HEK293T (cell line): ENCODE data around the gene INPP5A.
"Not testable (repeated sequence)": the region's sequence is repeated elsewhere in the genome, so short reads cannot be mapped to it uniquely, and the experiment has no call there.

Experiments
- CTCF ChIA-PET: fragments of 350-600 bp; formaldehyde crosslinking; extraction: SDS; loops from one replicate; lab custom pipeline; 2021; ENCODE audit warnings: antibody characterized with exemption, inconsistent platforms; lab: Yijun Ruan, JAX
- POLR2A ChIA-PET: fragments of 350-600 bp; formaldehyde crosslinking; extraction: SDS; loops from one replicate; lab custom pipeline; 2020; ENCODE audit warnings: antibody characterized with exemption, inconsistent platforms; lab: Yijun Ruan, JAX
- DNase-seq: peaks from one replicate; pipeline ENCODE4 v3.0.0; 2012; ENCODE audit warnings: mixed read lengths; ENCODE audit errors: extremely low spot score
- ARNT ChIP-seq: fragments of 450-650 bp; IDR thresholded peaks from 2 replicates; pipeline ENCODE4 v1.6.1; 2017; ENCODE audit warnings: mild to moderate bottlenecking
- BHLHE40 ChIP-seq: fragments of 450-650 bp; IDR thresholded peaks from 2 replicates; pipeline ENCODE4 v1.6.1; 2016; ENCODE audit warnings: mild to moderate bottlenecking, moderate library complexity, borderline replicate concordance
- CTBP1 ChIP-seq: fragments of 450-650 bp; IDR thresholded peaks from 2 replicates; pipeline ENCODE4 v1.6.1; 2016; ENCODE audit warnings: borderline replicate concordance
- ELF4 ChIP-seq: fragments of 450-650 bp; IDR thresholded peaks from 2 replicates; pipeline ENCODE4 v1.6.1; 2017; ENCODE audit warnings: antibody characterized with exemption
- FOXA1 ChIP-seq: fragments of 450-650 bp; IDR thresholded peaks from 2 replicates; pipeline ENCODE4 v1.6.1; 2016; ENCODE audit warnings: mild to moderate bottlenecking
- FOXK2 ChIP-seq: fragments of 450-650 bp; IDR thresholded peaks from 2 replicates; pipeline ENCODE4 v1.6.1; 2016; ENCODE audit warnings: mild to moderate bottlenecking
- FOXM1 ChIP-seq: fragments of 450-650 bp; IDR thresholded peaks from 2 replicates; pipeline ENCODE4 v1.6.1; 2017; ENCODE audit warnings: mild to moderate bottlenecking, borderline replicate concordance
- HDGF ChIP-seq: fragments of 450-650 bp; IDR thresholded peaks from 2 replicates; pipeline ENCODE4 v1.6.1; 2017; ENCODE audit warnings: antibody characterized with exemption, borderline replicate concordance
- L3MBTL2 ChIP-seq: fragments of 450-650 bp; conservative IDR thresholded peaks from 2 replicates; pipeline ENCODE4 v1.6.1; 2016; ENCODE audit warnings: mild to moderate bottlenecking
- LEF1 ChIP-seq: fragments of 450-650 bp; IDR thresholded peaks from 2 replicates; pipeline ENCODE4 v1.6.1; 2017; ENCODE audit warnings: mild to moderate bottlenecking, borderline replicate concordance
- NFRKB ChIP-seq: fragments of 450-650 bp; IDR thresholded peaks from 2 replicates; pipeline ENCODE4 v1.6.1; 2016; ENCODE audit warnings: mild to moderate bottlenecking, moderate library complexity
- SP1 ChIP-seq: fragments of 450-650 bp; IDR thresholded peaks from 2 replicates; pipeline ENCODE4 v1.6.1; 2017
- SUZ12 ChIP-seq: fragments of 450-650 bp; IDR thresholded peaks from 2 replicates; pipeline ENCODE4 v1.6.1; 2016; ENCODE audit warnings: mild to moderate bottlenecking
- TARDBP ChIP-seq: fragments of 450-650 bp; IDR thresholded peaks from 2 replicates; pipeline ENCODE4 v1.6.1; 2016
- ZNF384 ChIP-seq: fragments of 450-650 bp; IDR thresholded peaks from 2 replicates; pipeline ENCODE4 v1.6.1; 2016
- TF ChIP-seq, protein P1 (sequence below): fragments of 450-650 bp; IDR thresholded peaks from 2 replicates; pipeline ENCODE4 v1.6.1; 2016

Gene INPP5A

DNA sequence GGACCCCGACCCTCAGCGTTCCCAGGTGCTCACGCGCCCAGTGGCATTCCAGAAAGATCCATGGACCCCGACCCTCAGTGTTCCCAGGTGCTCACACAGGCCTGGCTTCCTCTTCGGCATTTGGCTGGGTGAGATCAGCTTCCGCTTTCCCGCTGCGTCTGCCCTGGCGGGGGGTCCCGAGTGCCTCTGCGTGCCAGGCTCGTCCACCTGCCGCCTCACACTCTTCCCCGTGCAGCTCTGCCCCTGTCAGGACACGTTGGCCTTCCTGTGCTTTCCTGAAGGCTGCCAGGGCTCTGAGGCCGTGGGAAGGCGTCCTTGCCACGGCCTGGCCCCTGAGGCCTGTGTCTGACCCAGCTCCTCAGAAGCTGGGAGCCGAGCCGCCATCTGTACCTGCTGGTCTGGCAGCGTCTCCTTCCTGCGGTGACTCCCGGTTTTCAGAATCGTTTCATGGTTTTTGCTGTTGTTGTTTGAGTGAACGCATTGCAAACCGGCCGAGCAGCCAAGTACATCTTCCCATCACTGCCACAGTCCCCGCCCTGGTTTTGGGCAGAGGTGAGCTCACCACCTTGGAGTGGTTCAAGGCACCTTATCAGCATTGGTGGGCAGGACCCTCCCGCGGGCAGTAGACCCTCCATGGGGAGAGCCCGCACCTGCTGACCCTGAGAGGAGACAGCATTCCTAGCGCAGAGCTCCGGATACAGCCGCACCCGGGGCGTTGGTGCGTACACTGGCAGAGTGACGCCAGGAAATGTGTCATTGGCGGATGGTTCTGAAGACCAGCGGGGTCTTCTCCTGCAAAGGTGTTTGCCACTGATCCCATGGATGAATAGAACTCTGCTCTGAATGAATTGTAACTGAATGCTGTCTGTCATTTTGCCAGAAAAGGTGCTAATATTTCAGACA, 231.0 kb downstream of the INPP5A start:
- POLR2A ChIA-PET = no interaction called here
- CTCF ChIA-PET = no interaction called here
- no peak for TF ChIP-seq FOXK2
- TF ChIP-seq NFRKB = no peak
- no peak for TF ChIP-seq HDGF
- no peak for TF ChIP-seq SP1
- DNase-seq = no peak

DNA sequence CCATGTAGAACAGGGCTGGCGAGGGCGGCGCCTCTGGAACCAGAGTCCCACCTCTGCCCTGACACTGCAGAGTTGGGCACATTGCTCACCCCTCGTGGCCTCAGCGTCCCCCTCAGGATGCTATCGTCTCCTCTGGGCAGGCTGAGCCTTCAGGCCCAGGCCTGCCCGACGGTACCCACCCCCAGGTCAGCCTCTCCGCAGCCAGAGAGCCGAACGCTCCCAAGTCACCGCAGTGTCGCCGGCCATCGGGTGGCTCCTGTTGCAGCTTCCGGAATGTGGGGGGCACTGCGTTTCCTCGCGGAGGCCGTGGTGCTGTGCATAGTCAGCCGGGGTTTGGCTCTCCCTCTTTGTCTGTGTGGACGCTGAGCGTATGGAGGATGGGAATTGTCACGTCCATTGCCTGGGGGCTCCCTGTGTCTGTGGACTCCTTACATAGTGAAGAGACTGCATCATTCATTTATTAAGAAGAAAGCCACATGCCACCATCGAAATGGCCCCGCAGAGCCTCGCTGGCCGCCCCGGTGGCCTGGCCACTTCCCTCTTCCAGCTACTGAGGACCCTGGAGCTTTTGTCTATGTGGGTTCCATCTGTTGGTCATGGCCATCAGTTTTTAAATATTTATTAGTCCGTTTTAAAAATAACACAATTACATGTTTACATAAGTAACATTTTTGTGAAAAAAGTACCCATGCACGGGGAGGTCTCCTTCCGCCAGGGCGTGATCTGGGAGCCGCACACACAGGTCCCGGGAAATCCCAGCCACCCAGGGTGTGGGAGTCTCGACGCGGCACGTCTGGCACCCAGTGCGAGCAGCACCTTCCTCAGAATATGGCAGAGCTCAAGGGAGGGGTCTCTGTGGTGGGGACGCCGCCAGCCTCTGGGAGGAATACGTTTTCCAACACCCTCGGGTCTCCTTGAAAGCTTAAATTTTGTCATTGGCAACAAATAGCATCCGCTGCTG, 232.8 kb downstream of the INPP5A start:
- DNase-seq = no peak
- no peak for TF ChIP-seq NFRKB
- TF ChIP-seq LEF1 = no peak
- no peak for TF ChIP-seq HDGF
- no peak for TF ChIP-seq TARDBP
- TF ChIP-seq ZNF384 = no peak
- TF ChIP-seq L3MBTL2 = no peak
- TF ChIP-seq SUZ12 = no peak
- TF ChIP-seq CTBP1 = no peak
- no peak for TF ChIP-seq FOXM1
- TF ChIP-seq BHLHE40 = no peak
- no peak for TF ChIP-seq ELF4
- no peak for TF ChIP-seq ARNT
- TF ChIP-seq FOXK2 = no peak
- ChIA-PET POLR2A (no interaction called here), CTCF (no interaction called here)

DNA sequence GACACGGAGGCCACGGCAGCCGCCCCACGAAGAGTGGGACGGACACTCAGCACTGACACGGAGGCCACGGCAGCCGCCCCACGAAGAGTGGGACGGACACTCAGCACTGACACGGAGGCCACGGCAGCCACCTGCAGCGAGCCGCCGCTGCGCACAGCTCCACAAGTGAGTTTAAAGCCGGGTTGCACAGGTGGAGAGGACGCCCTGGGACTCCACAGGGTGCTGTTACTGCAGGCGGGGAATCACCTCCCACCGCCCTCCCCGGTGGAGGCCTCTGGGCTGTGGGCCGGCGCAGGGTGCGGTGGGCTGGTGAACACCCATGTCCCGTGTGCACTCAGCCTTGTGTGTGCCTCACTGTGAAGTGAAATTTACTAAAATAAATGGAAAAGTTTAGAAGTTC, 235.2 kb downstream of the INPP5A start:
- DNase-seq, POLR2A ChIA-PET, CTCF ChIA-PET: not testable (repeated sequence)

DNA sequence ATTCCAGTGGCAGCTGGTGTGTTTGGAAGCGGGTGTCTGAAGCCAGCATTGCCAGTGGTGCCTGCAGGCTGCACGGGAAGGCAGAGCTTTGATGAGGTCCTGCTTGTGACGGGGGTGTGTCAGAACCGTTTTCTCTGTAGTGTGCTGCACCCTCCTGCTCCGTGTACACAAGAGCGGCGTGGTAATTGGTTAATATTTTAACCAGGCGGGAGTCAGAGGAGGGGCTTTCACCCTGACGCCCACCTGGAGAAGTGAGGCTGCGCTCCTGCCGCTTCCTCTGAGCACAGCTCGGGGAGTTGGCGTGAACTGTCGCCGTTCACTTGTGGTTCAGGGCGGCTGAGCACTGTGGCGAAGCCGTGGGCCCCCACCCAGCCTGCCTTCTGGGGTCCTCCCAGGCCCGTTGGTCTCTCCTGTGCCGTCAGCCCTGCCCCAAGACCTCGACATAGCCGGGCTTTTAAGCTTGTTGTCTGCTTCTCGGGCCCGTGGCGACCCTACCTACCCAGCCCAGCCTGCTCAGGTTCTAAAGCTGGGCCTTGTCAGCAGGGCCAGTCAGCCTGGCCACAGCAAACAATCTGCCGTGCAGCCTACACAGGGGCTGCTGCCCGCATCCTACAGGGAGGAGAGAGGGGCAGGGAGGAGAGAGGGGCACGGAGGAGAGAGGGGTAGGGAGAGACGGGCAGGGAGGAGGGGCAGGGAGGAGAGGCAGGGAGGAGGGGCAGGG, 236.8 kb downstream of the INPP5A start:
- TF ChIP-seq FOXM1 = no peak
- no peak for TF ChIP-seq ZNF384
- TF ChIP-seq ARNT = no peak
- TF ChIP-seq, protein P1, sequence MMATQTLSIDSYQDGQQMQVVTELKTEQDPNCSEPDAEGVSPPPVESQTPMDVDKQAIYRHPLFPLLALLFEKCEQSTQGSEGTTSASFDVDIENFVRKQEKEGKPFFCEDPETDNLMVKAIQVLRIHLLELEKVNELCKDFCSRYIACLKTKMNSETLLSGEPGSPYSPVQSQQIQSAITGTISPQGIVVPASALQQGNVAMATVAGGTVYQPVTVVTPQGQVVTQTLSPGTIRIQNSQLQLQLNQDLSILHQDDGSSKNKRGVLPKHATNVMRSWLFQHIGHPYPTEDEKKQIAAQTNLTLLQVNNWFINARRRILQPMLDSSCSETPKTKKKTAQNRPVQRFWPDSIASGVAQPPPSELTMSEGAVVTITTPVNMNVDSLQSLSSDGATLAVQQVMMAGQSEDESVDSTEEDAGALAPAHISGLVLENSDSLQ = no peak
- no peak for TF ChIP-seq BHLHE40
- no peak for TF ChIP-seq LEF1
- no peak for TF ChIP-seq TARDBP
- no peak for TF ChIP-seq HDGF
- TF ChIP-seq FOXA1 = no peak
- no peak for TF ChIP-seq SUZ12
- TF ChIP-seq CTBP1 = no peak
- TF ChIP-seq ELF4 = no peak
- TF ChIP-seq NFRKB = no peak
- TF ChIP-seq SP1 = no peak
- TF ChIP-seq L3MBTL2 = no peak
- no peak for TF ChIP-seq FOXK2
- CTCF ChIA-PET = no interaction called here
- POLR2A ChIA-PET = no interaction called here
- no peak for DNase-seq

DNA sequence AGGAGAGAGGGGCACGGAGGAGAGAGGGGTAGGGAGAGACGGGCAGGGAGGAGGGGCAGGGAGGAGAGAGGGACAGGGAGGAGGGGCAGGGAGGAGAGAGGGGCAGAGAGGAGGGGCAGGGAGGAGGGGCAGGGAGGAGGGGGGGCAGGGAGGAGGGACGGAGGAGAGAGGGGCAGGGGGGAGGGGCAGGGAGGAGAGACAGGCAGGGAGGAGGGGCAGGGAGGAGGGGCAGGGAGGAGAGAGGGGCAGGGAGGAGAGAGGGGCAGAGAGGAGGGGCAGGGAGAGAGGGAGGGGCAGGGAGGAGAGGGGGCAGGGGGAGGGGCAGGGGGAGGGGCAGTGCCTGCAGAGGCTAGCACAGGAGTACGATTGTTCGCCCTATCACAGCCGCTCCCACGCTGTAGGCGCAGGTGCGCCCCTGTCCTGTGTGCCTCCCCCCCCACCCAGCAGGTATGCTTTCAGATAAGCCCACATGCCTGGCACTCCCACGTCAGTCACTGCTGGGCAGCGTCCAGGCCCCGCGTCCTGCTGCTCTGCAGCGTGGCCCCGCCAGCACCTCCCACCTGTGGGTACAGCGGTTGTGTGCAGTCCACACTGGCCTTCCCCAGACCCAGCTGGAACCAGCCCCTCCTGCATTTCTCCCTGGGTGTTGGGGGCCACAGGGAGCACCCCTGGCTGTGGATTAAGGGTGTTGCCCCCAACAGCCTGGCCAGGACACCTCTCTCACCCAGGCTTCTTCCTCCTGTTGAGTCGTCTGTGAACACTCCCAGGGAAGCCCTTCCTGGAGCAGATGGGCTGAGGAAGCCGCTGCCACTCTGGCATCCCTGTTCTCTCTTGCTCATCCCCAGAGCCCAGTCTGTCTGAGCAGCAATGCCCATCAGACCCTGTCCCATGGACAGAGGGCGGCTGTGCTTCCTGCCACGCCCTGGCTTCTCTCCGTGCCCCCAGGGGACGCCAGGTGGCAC, 237.6 kb downstream of the INPP5A start:
- ChIA-PET POLR2A (no interaction called here), CTCF (interaction anchor here (0.9 kb wide), 1 partner anchor 45 kb away, joined by 3 read pairs; no protein-coding TSS in a partner anchor)
- no peak for DNase-seq
- TF ChIP-seq TARDBP = no peak
- TF ChIP-seq LEF1 = no peak
- no peak for TF ChIP-seq FOXM1
- TF ChIP-seq ARNT = no peak
- no peak for TF ChIP-seq CTBP1
- no peak for TF ChIP-seq FOXK2
- TF ChIP-seq SP1 = no peak
- no peak for TF ChIP-seq SUZ12
- no peak for TF ChIP-seq FOXA1
- no peak for TF ChIP-seq HDGF
- no peak for TF ChIP-seq BHLHE40
- no peak for TF ChIP-seq NFRKB
- no peak for TF ChIP-seq L3MBTL2
- TF ChIP-seq ZNF384 = no peak
- TF ChIP-seq ELF4 = no peak

DNA sequence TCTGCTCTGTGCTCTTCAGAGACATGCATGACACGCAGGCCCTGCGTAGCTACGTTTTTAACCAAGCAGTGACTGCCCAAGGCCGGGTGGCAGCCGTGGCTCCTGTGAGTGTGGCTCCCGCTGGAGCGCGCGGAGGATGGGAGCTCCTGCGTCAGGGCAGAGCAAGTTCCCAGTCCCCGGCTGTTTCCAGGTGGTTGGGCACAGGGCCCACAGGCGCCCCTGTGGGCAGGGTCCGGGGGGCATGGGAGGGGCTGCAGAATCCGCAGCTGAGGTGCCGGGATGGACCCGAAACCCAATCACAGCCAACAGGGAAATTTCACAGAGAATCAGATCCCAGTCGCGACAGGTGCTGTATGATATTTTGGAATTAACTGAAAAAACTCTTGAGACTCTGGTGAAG, 238.6 kb downstream of the INPP5A start:
- ChIA-PET POLR2A (no interaction called here), CTCF (no interaction called here)
- TF ChIP-seq FOXK2 (no peak), SUZ12 (no peak), ZNF384 (no peak), FOXA1 (no peak), BHLHE40 (no peak), L3MBTL2 (no peak), TARDBP (no peak), ARNT (no peak), FOXM1 (no peak), CTBP1 (no peak), SP1 (no peak), ELF4 (no peak), LEF1 (no peak)
- TF ChIP-seq, protein P1 = no peak
- no peak for DNase-seq
